HCT116 (cell line): ENCODE results near the gene PYGO1. TPM values are rescaled to one million over a fixed set of nuclear protein-coding genes. Genes with fewer than 3 reads are reported as not detected.

Experiments
- ATAC-seq: fragments of 200-7000 bp; cut with Tn5 transposase; 2 replicates; pipeline ENCODE4 v1.9.1; 2020; ENCODE audit warnings: mild to moderate bottlenecking, moderate library complexity
- BruUV-seq: library from RNA; stranded (reverse); fragments of 400-500 nt; replicated peaks from 2 replicates; lab custom pipeline; 2021; lab: Mats Ljungman, UMichigan
- CTCF ChIA-PET: fragments of 300-600 bp; sonication (Branson Sonifier 250); formaldehyde crosslinking; loops from one replicate; lab custom pipeline; 2021; ENCODE audit warnings: antibody characterized with exemption; lab: Charles Lee
- POLR2A ChIA-PET: fragments of 300-600, 350-600 bp; sonication (Branson Sonifier 250); formaldehyde crosslinking; loops from one replicate; lab custom pipeline; 2021; ENCODE audit warnings: antibody characterized with exemption; lab: Charles Lee
- RAD21 ChIA-PET, 2 experiments: fragments of 300-600 bp; sonication (Branson Sonifier 250); formaldehyde crosslinking; loops; one replicate each; lab custom pipeline; 2023; ENCODE audit warnings: low total read pairs in 2 of 2; ENCODE audit not compliant: uncharacterized antibody in 2 of 2, unreplicated experiment in 2 of 2, low non-redundant PET in 1 of 2; lab: Charles Lee
- DNase-seq: peaks from one replicate; pipeline ENCODE4 v3.0.0-alpha.2; 2010; ENCODE audit warnings: low read depth, low spot score
- H2AFZ ChIP-seq: fragments of 200-600 bp; shearing (Covaris generic), sonication (generic); 2 replicates; pipeline ENCODE4 v1.6.1; 2017; ENCODE audit warnings: low read depth, mixed run types, mixed read lengths, antibody characterized with exemption, low read length; ENCODE audit not compliant: poor library complexity, severe bottlenecking
- H3K27ac ChIP-seq: 2 replicates; pipeline ENCODE4 v1.5.1; 2012; ENCODE audit warnings: low read depth, low read length
- H3K27me3 ChIP-seq: fragments of 200-600 bp; sonication (generic); 2 replicates; pipeline ENCODE4 v1.6.1; 2016; ENCODE audit warnings: mixed run types, low read length, mixed read lengths; ENCODE audit not compliant: insufficient read depth
- H3K36me3 ChIP-seq, 2 experiments: fragments of 200-500 bp in 1 of 2; fragments of 200-600 bp in 1 of 2; sonication (Bioruptor generic) in 1 of 2; sonication (generic) in 1 of 2; 2 replicates each; pipeline versions ENCODE4 v1.5.1 to v1.6.1; 2014 to 2016; ENCODE audit warnings: low read length in 2 of 2, inconsistent platforms in 1 of 2, mixed read lengths in 1 of 2, mixed run types in 1 of 2; ENCODE audit not compliant: insufficient read depth in 2 of 2, control insufficient read depth in 1 of 2
- H3K4me1 ChIP-seq, 2 experiments: fragments of 200-600 bp in 1 of 2; sonication (generic) in 1 of 2; 2 replicates each; pipeline versions ENCODE4 v1.5.1 to v1.6.1; 2012 to 2017; ENCODE audit warnings: low read length in 2 of 2, inconsistent platforms in 1 of 2, mild to moderate bottlenecking in 1 of 2, mixed read lengths in 1 of 2, mixed run types in 1 of 2, moderate library complexity in 1 of 2; ENCODE audit not compliant: insufficient read depth in 2 of 2, control insufficient read depth in 1 of 2
- H3K4me2 ChIP-seq: fragments of 200-600 bp; sonication (generic); 2 replicates; pipeline ENCODE4 v1.6.1; 2017; ENCODE audit warnings: mixed run types, low read length, mixed read lengths
- H3K4me3 ChIP-seq, 2 experiments: fragments of 200-600 bp in 1 of 2; sonication (generic) in 1 of 2; replicated peaks in 1 of 2; 2 replicates each; pipeline ENCODE4 v1.5.1; 2011 to 2016; ENCODE audit warnings: low read length in 2 of 2, control low read depth in 1 of 2, low read depth in 1 of 2, mild to moderate bottlenecking in 1 of 2, mixed read lengths in 1 of 2, mixed run types in 1 of 2
- H3K79me2 ChIP-seq: fragments of 200-600 bp; sonication (generic); 2 replicates; pipeline ENCODE4 v1.6.1; 2017; ENCODE audit warnings: mild to moderate bottlenecking, mixed run types, low read length, moderate library complexity, mixed read lengths; ENCODE audit not compliant: insufficient read depth
- H3K9ac ChIP-seq: fragments of 200-600 bp; sonication (generic); 2 replicates; pipeline ENCODE4 v1.6.1; 2016; ENCODE audit warnings: low read length, mixed read lengths
- H3K9me2 ChIP-seq: fragments of 200-600 bp; sonication (generic), shearing (Covaris generic); 2 replicates; pipeline ENCODE4 v1.6.1; 2017; ENCODE audit warnings: mixed run types, mild to moderate bottlenecking, moderate library complexity; ENCODE audit not compliant: insufficient read depth
- H3K9me3 ChIP-seq, 2 experiments: fragments of 200-500 bp in 1 of 2; fragments of 200-600 bp in 1 of 2; sonication (Bioruptor generic) in 1 of 2; sonication (generic) in 1 of 2; 2 replicates each; pipeline ENCODE4 v1.6.1; 2014 to 2017; ENCODE audit warnings: low read length in 2 of 2, mixed read lengths in 2 of 2, inconsistent platforms in 1 of 2, low read depth in 1 of 2, mild to moderate bottlenecking in 1 of 2, mixed run types in 1 of 2, moderate library complexity in 1 of 2; ENCODE audit not compliant: control insufficient read depth in 1 of 2, insufficient read depth in 1 of 2
- H4K20me1 ChIP-seq: fragments of 200-600 bp; sonication (generic), shearing (Covaris generic); 2 replicates; pipeline ENCODE4 v1.6.1; 2017; ENCODE audit warnings: mixed run types, mild to moderate bottlenecking, moderate library complexity; ENCODE audit not compliant: insufficient read depth
- CBX3 ChIP-seq: IDR thresholded peaks from 2 replicates; pipeline ENCODE4 v1.6.1; 2012; ENCODE audit warnings: low read depth
- CTCF ChIP-seq, 3 experiments: fragments of 200-600 bp in 1 of 3; sonication (generic) in 1 of 3; IDR thresholded peaks in 2 of 3; conservative IDR thresholded peaks in 1 of 3; 2 replicates each; pipeline ENCODE4 v1.5.1; 2012 to 2017; ENCODE audit warnings: low read depth in 2 of 3, low read length in 2 of 3, antibody characterized with exemption in 1 of 3, borderline replicate concordance in 1 of 3, control low read depth in 1 of 3, mild to moderate bottlenecking in 1 of 3, mixed read lengths in 1 of 3, mixed run types in 1 of 3, moderate library complexity in 1 of 3; ENCODE audit not compliant: insufficient read depth in 1 of 3
- EGR1 ChIP-seq: IDR thresholded peaks from 2 replicates; pipeline ENCODE4 v1.6.1; 2012; ENCODE audit warnings: low read depth
- EZH2phosphoT487 ChIP-seq: fragments of 200-600 bp; IDR thresholded peaks from 2 replicates; pipeline ENCODE4 v1.6.1; 2018; ENCODE audit warnings: antibody characterized with exemption, borderline replicate concordance
- REST ChIP-seq: IDR thresholded peaks from 2 replicates; pipeline ENCODE4 v1.6.1; 2012; ENCODE audit warnings: low read depth
- SIN3A ChIP-seq: IDR thresholded peaks from 2 replicates; pipeline ENCODE4 v1.6.1; 2012; ENCODE audit warnings: low read depth
- SP1 ChIP-seq: IDR thresholded peaks from 2 replicates; pipeline ENCODE4 v1.6.1; 2012; ENCODE audit warnings: low read depth
- SRF ChIP-seq: IDR thresholded peaks from 2 replicates; pipeline ENCODE4 v1.6.1; 2012; ENCODE audit warnings: low read depth
- YY1 ChIP-seq: IDR thresholded peaks from 2 replicates; pipeline ENCODE4 v1.6.1; 2011; ENCODE audit warnings: low read length, low read depth, moderate library complexity, mild to moderate bottlenecking; ENCODE audit not compliant: insufficient replicate concordance; ENCODE audit errors: extremely low read depth
- intact Hi-C: fragments of 100-400 bp; cut with micrococcal nuclease; formaldehyde crosslinking; loops from 2 replicates; pipeline ENCODE4 v1.10.0; 2022
- total RNA-seq: library from RNA; stranded (reverse); gene quantifications from one replicate; pipeline ENCODE4 v1.2.1, GENCODE V29; 2021; ENCODE audit not compliant: unreplicated experiment
- TF ChIP-seq, protein P1 (sequence below): IDR thresholded peaks from 2 replicates; pipeline ENCODE4 v1.6.1; 2012
- TF ChIP-seq, protein P2 (sequence below): IDR thresholded peaks from 2 replicates; pipeline ENCODE4 v1.6.1; 2011; ENCODE audit warnings: mild to moderate bottlenecking, low read length, moderate library complexity; ENCODE audit not compliant: insufficient replicate concordance; ENCODE audit errors: extremely low read depth
- TF ChIP-seq, protein P3 (sequence below): IDR thresholded peaks from 2 replicates; pipeline ENCODE4 v1.6.1; 2012

The PYGO1 gene
- total RNA-seq, 1 experiment from 2014 or later, result 0.34 TPM

DNA sequence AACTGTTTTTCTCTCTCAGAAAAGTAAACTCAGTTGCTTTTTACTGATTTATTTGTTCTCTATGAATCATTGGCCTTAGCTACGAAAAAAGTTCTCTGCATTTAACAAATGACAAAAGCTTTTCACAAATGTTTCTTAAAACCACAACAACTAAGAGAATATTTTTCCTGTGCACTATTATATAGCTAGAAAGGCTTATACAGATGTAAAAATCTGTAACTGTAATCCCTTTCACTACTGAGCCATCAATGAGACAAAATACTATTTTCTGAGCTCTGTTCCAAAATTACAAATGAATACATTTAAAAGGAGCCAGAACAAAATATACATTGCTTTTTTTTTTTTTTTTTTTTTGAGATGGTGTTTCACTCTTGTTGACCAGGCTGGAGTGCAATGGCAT is 45.6 kb upstream of the PYGO1 start:
- ATAC-seq (no peak), DNase-seq (no peak)
- no peak for TF ChIP-seq CTCF (IDR thresholded peaks at IDR 0.05 in 2 of 3, conservative IDR thresholded peaks at IDR 0.05 in 1 of 3; ENCODE audit: borderline replicate concordance in 1 of 3, insufficient read depth in 1 of 3, low read depth in 2 of 3, low read length in 2 of 3)
- TF ChIP-seq EZH2phosphoT487, result no peak
- TF ChIP-seq SIN3A, result no peak
- TF ChIP-seq, protein P1, sequence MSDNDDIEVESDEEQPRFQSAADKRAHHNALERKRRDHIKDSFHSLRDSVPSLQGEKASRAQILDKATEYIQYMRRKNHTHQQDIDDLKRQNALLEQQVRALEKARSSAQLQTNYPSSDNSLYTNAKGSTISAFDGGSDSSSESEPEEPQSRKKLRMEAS, result no peak
- TF ChIP-seq REST, result no peak
- TF ChIP-seq, protein P2, sequence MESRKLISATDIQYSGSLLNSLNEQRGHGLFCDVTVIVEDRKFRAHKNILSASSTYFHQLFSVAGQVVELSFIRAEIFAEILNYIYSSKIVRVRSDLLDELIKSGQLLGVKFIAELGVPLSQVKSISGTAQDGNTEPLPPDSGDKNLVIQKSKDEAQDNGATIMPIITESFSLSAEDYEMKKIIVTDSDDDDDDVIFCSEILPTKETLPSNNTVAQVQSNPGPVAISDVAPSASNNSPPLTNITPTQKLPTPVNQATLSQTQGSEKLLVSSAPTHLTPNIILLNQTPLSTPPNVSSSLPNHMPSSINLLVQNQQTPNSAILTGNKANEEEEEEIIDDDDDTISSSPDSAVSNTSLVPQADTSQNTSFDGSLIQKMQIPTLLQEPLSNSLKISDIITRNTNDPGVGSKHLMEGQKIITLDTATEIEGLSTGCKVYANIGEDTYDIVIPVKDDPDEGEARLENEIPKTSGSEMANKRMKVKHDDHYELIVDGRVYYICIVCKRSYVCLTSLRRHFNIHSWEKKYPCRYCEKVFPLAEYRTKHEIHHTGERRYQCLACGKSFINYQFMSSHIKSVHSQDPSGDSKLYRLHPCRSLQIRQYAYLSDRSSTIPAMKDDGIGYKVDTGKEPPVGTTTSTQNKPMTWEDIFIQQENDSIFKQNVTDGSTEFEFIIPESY, result no peak
- TF ChIP-seq SRF, result no peak
- TF ChIP-seq YY1, result no peak
- TF ChIP-seq SP1, result no peak
- TF ChIP-seq, protein P3, sequence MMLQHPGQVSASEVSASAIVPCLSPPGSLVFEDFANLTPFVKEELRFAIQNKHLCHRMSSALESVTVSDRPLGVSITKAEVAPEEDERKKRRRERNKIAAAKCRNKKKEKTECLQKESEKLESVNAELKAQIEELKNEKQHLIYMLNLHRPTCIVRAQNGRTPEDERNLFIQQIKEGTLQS, result no peak
- TF ChIP-seq CBX3, result no peak
- no peak for TF ChIP-seq EGR1
- ChIA-PET RAD21 (no interaction called here), CTCF (interaction anchor here (1.1 to 2.3 kb wide), 3 partner anchors 8 to 194 kb away, joined by 3 to 7 read pairs (median 4); no protein-coding TSS in a partner anchor), POLR2A (interaction anchor here (0.7 kb wide), 1 partner anchor 12 kb away, joined by 3 read pairs; no protein-coding TSS in a partner anchor)
- Histone ChIP-seq H3K4me2 (no peak overlapping the region), H3K36me3 (no peaks in the 10 kb centered on the region), H3K79me2 (no peaks in the 10 kb centered on the region), H3K9me3 (no peaks in the 10 kb centered on the region), H4K20me1 (no peaks in the 10 kb centered on the region), H3K4me3 (no peak overlapping the region), H3K9me2 (no peaks in the 10 kb centered on the region), H3K27ac (no peak overlapping the region), H2AFZ (no peak overlapping the region), H3K9ac (no peak overlapping the region), H3K27me3 (no peaks in the 10 kb centered on the region), H3K4me1 (peaks cover 0 to 8% of the 10 kb centered on the region in 2 experiments; a peak in 3 of 4 replicates)
- intact Hi-C loops, result no loop called here
- BruUV-seq, result no TSS peak
